ENCODE data around the gene ZNF846. TPM values are rescaled to one million over a fixed set of nuclear protein-coding genes. Genes with fewer than 3 reads are reported as not detected.

Gene ZNF846
- polyA plus RNA-seq, 1 of the 3 experiments (the other 2 are of a cell fraction) = 6.7 TPM

DNA sequence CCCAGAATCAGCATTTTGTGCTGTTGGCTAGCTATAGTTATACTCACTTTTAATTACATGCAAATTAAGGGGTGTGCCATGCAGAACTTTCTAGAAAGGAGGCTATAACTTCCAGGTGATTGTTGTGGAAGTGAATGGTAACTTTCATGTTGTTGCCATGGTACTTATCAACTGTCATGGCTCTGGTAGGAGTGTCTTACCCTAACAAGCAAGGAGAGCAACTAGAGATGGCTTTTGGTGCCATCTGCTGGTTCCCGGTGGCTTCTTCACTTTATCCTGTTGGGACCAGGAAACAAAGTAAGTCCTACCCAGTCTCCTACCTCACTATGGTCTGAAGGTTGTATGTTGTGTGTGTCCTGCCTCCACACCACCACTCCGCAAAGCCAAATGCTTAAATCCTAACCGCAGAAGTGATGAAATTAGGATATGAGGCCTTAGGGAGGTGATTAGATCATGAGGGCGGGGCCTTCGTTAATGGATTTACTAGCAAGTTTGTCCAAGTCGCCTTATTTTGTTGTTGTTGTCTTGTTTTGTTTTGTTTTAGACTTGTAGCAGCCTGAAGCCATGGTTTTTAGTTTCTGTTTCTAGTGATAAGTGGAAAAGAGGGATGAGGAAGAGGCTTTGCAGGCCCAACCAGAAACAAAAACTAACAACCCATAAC lies 27.7 kb upstream of the ZNF846 start:
- H3K4me2 ChIP-seq = no peak overlapping the region
- H3F3A ChIP-seq (replicated peaks; ENCODE audit: insufficient read depth) = no peaks in the 10 kb centered on the region
- peak overlapping the region; percentile 93 for H2AFZ ChIP-seq (ENCODE audit: low read depth)
- no peaks in the 10 kb centered on the region for H4K20me1 ChIP-seq (ENCODE audit: insufficient read depth)
- no peaks in the 10 kb centered on the region for H3K79me2 ChIP-seq (ENCODE audit: insufficient read depth)
- WGBS (ENCODE audit: low lambda C conversion rate) = 59% methylated on average over 5 of the region's 6 CpGs
- no peaks in the 10 kb centered on the region for H3K9me2 ChIP-seq
- peak; percentile 76 for DNase-seq
- no peaks in the 10 kb centered on the region for H3K36me3 ChIP-seq (replicated peaks in 1 of 2; ENCODE audit: control insufficient read depth in 1 of 2, insufficient read depth in 2 of 2, low read length in 1 of 2)
- H3K4me1 ChIP-seq (ENCODE audit: control insufficient read depth in 1 of 2, insufficient read depth in 2 of 2, low read depth in 1 of 2, low read length in 1 of 2) = peaks cover under 1% of the 10 kb centered on the region in 2 experiments; a peak in 1 of 4 replicates
- CTCF ChIA-PET = interaction anchor here (0.7 to 3.7 kb wide), 23 partner anchors 10 to 591 kb away, joined by 3 to 30 read pairs (median 5); partner anchors contain the start of genes ZNF121, ZNF266, ZNF561 and ZNF846
- no peak overlapping the region for H3K9ac ChIP-seq
- H3K4me3 ChIP-seq (ENCODE audit: low read depth in 2 of 2, low read length in 1 of 2) = peak overlapping the region in 1 of 2 experiments; percentile 2; a peak in 1 of 4 replicates
- POLR2A ChIA-PET = interaction anchor here (0.7 kb wide), 1 partner anchor 171 kb away, joined by 3 read pairs; no protein-coding TSS in a partner anchor
- no peaks in the 10 kb centered on the region for H3K27me3 ChIP-seq (ENCODE audit: insufficient read depth)
- H3K27ac ChIP-seq (ENCODE audit: low read depth in 2 of 2, low read length in 1 of 2) = no peak overlapping the region; a peak in 2 of 4 replicates
- peak in 1 of 2 experiments; percentile 37; a peak in 1 of 4 replicates for TF ChIP-seq EP300 (IDR thresholded peaks at IDR 0.05; ENCODE audit: borderline replicate concordance in 1 of 2, low read depth in 1 of 2, low read length in 1 of 2)
- no peak for TF ChIP-seq ELF1 (IDR thresholded peaks at IDR 0.05)
- no peak for TF ChIP-seq POLR2AphosphoS5 (IDR thresholded peaks at IDR 0.05; ENCODE audit: low read depth, low read length)
- no peak for TF ChIP-seq FOSL2 (IDR thresholded peaks at IDR 0.05; ENCODE audit: borderline replicate concordance, low read depth)
- TF ChIP-seq, protein P1, sequence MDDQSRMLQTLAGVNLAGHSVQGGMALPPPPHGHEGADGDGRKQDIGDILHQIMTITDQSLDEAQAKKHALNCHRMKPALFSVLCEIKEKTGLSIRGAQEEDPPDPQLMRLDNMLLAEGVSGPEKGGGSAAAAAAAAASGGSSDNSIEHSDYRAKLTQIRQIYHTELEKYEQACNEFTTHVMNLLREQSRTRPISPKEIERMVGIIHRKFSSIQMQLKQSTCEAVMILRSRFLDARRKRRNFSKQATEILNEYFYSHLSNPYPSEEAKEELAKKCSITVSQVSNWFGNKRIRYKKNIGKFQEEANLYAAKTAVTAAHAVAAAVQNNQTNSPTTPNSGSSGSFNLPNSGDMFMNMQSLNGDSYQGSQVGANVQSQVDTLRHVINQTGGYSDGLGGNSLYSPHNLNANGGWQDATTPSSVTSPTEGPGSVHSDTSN (IDR thresholded peaks at IDR 0.05) = no peak
- 0 out of 2 replicates have a peak, but pooled peaks have one; percentile 30 for TF ChIP-seq SIN3A (IDR thresholded peaks at IDR 0.05; ENCODE audit: borderline replicate concordance, low read depth, low read length)
- TF ChIP-seq MXI1 (IDR thresholded peaks at IDR 0.05; ENCODE audit: low read depth, low read length) = peak; percentile 76
- TF ChIP-seq CHD2 (IDR thresholded peaks at IDR 0.05; ENCODE audit: low read length, partially characterized antibody) = no peak
- TF ChIP-seq, protein P2, sequence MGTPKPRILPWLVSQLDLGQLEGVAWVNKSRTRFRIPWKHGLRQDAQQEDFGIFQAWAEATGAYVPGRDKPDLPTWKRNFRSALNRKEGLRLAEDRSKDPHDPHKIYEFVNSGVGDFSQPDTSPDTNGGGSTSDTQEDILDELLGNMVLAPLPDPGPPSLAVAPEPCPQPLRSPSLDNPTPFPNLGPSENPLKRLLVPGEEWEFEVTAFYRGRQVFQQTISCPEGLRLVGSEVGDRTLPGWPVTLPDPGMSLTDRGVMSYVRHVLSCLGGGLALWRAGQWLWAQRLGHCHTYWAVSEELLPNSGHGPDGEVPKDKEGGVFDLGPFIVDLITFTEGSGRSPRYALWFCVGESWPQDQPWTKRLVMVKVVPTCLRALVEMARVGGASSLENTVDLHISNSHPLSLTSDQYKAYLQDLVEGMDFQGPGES (IDR thresholded peaks at IDR 0.05; ENCODE audit: low read depth, low read length) = no peak
- TF ChIP-seq, protein P3, sequence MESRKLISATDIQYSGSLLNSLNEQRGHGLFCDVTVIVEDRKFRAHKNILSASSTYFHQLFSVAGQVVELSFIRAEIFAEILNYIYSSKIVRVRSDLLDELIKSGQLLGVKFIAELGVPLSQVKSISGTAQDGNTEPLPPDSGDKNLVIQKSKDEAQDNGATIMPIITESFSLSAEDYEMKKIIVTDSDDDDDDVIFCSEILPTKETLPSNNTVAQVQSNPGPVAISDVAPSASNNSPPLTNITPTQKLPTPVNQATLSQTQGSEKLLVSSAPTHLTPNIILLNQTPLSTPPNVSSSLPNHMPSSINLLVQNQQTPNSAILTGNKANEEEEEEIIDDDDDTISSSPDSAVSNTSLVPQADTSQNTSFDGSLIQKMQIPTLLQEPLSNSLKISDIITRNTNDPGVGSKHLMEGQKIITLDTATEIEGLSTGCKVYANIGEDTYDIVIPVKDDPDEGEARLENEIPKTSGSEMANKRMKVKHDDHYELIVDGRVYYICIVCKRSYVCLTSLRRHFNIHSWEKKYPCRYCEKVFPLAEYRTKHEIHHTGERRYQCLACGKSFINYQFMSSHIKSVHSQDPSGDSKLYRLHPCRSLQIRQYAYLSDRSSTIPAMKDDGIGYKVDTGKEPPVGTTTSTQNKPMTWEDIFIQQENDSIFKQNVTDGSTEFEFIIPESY (IDR thresholded peaks at IDR 0.05; ENCODE audit: borderline replicate concordance, low read depth) = no peak
- no peak for TF ChIP-seq TCF12 (IDR thresholded peaks at IDR 0.05)
- peak; percentile 94 for TF ChIP-seq SMC3 (IDR thresholded peaks at IDR 0.05; ENCODE audit: low read depth, low read length)
- TF ChIP-seq, protein P4, sequence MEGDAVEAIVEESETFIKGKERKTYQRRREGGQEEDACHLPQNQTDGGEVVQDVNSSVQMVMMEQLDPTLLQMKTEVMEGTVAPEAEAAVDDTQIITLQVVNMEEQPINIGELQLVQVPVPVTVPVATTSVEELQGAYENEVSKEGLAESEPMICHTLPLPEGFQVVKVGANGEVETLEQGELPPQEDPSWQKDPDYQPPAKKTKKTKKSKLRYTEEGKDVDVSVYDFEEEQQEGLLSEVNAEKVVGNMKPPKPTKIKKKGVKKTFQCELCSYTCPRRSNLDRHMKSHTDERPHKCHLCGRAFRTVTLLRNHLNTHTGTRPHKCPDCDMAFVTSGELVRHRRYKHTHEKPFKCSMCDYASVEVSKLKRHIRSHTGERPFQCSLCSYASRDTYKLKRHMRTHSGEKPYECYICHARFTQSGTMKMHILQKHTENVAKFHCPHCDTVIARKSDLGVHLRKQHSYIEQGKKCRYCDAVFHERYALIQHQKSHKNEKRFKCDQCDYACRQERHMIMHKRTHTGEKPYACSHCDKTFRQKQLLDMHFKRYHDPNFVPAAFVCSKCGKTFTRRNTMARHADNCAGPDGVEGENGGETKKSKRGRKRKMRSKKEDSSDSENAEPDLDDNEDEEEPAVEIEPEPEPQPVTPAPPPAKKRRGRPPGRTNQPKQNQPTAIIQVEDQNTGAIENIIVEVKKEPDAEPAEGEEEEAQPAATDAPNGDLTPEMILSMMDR (IDR thresholded peaks at IDR 0.05) = peak; percentile 88
- TF ChIP-seq, protein P5, sequence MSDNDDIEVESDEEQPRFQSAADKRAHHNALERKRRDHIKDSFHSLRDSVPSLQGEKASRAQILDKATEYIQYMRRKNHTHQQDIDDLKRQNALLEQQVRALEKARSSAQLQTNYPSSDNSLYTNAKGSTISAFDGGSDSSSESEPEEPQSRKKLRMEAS (IDR thresholded peaks at IDR 0.05; ENCODE audit: low read depth) = no peak
- TF ChIP-seq RFX5 (IDR thresholded peaks at IDR 0.05; ENCODE audit: low read length) = 0 out of 2 replicates have a peak, but pooled peaks have one; percentile 27
- peak; percentile 61 for TF ChIP-seq GABPA (IDR thresholded peaks at IDR 0.05; ENCODE audit: low read depth)
- TF ChIP-seq YY1 (IDR thresholded peaks at IDR 0.05; ENCODE audit: low read depth) = no peak
- TF ChIP-seq, protein P6, sequence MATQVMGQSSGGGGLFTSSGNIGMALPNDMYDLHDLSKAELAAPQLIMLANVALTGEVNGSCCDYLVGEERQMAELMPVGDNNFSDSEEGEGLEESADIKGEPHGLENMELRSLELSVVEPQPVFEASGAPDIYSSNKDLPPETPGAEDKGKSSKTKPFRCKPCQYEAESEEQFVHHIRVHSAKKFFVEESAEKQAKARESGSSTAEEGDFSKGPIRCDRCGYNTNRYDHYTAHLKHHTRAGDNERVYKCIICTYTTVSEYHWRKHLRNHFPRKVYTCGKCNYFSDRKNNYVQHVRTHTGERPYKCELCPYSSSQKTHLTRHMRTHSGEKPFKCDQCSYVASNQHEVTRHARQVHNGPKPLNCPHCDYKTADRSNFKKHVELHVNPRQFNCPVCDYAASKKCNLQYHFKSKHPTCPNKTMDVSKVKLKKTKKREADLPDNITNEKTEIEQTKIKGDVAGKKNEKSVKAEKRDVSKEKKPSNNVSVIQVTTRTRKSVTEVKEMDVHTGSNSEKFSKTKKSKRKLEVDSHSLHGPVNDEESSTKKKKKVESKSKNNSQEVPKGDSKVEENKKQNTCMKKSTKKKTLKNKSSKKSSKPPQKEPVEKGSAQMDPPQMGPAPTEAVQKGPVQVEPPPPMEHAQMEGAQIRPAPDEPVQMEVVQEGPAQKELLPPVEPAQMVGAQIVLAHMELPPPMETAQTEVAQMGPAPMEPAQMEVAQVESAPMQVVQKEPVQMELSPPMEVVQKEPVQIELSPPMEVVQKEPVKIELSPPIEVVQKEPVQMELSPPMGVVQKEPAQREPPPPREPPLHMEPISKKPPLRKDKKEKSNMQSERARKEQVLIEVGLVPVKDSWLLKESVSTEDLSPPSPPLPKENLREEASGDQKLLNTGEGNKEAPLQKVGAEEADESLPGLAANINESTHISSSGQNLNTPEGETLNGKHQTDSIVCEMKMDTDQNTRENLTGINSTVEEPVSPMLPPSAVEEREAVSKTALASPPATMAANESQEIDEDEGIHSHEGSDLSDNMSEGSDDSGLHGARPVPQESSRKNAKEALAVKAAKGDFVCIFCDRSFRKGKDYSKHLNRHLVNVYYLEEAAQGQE (IDR thresholded peaks at IDR 0.05; ENCODE audit: low read depth, low read length) = no peak
- peak; percentile 97 for TF ChIP-seq RAD21 (IDR thresholded peaks at IDR 0.05; ENCODE audit: low read length)
- no peak for TF ChIP-seq JUND (IDR thresholded peaks at IDR 0.05)
- TF ChIP-seq TAF1 (IDR thresholded peaks at IDR 0.05; ENCODE audit: borderline replicate concordance, low read depth, low read length) = no peak
- no peaks in the 10 kb centered on the region for H3K9me3 ChIP-seq

Measured in SK-N-SH (cell line).